Transverse colon (tissue), 4 donors: ENCODE results near the gene MED12L. TPM values are rescaled to one million over a fixed set of nuclear protein-coding genes. Genes with fewer than 3 reads are reported as not detected.
A peak's percentile ranks its signal among the peaks of the same experiment; 100 is the strongest.

Experiments used
- DNase-seq: peaks from one replicate; pipeline ENCODE4 v3.0.0-alpha.2; 2019
- H3K27ac ChIP-seq, 4 donors: fragments of 200-600 bp; sonication (generic); 2 replicates each; pipeline ENCODE4 v1.5.1; 2016 to 2018; ENCODE audit warnings: inconsistent platforms in 4 of 4
- H3K27me3 ChIP-seq: fragments of 200-600 bp; sonication (generic); 2 replicates; pipeline ENCODE4 v1.5.1; 2017; ENCODE audit warnings: inconsistent platforms
- H3K36me3 ChIP-seq, 4 donors: fragments of 200-600 bp; sonication (generic); 2 replicates each; pipeline ENCODE4 v1.5.1; 2017 to 2019; ENCODE audit warnings: inconsistent platforms in 4 of 4
- H3K4me1 ChIP-seq, 4 donors: fragments of 200-600 bp; sonication (generic); 2 replicates each; pipeline ENCODE4 v1.5.1; 2017 to 2020; ENCODE audit warnings: inconsistent platforms in 4 of 4
- H3K4me3 ChIP-seq, 4 donors: fragments of 200-600 bp; sonication (generic); 1 replicate in 1 of 4; 2 replicates in 3 of 4; pipeline versions ENCODE4 v1.5.1 to v1.6.1; 2017 to 2019; ENCODE audit warnings: inconsistent platforms in 4 of 4
- H3K9me3 ChIP-seq, 2 donors: fragments of 200-600 bp; sonication (generic); 2 replicates each; pipeline ENCODE4 v1.5.1; 2017 to 2019; ENCODE audit warnings: inconsistent platforms in 2 of 2
- EP300 ChIP-seq: sonication (generic); formaldehyde crosslinking; IDR thresholded peaks from one replicate; pipeline ENCODE4 v1.6.1; 2017; ENCODE audit warnings: antibody characterized with exemption, low read depth
- POLR2A ChIP-seq: fragments of 450-650 bp; IDR thresholded peaks from one replicate; pipeline ENCODE4 v1.6.1; 2016; ENCODE audit warnings: antibody characterized with exemption, mild to moderate bottlenecking, moderate library complexity
- POLR2AphosphoS5 ChIP-seq, 3 donors: sonication (generic); formaldehyde crosslinking; IDR thresholded peaks; one replicate each; pipeline ENCODE4 v1.6.1; 2016; ENCODE audit warnings: antibody characterized with exemption in 3 of 3
- WGBS, 2 donors: methylation state at CpG; one replicate each; pipeline ENCODE4 v1.1.5; 2018; ENCODE audit warnings: low coverage in 1 of 2; 5-methylcytosine and 5-hydroxymethylcytosine counted together
- in situ Hi-C, 4 donors: fragments of 200-750 bp; cut with MboI; loops; one replicate each; pipeline versions ENCODE4 v1.15.0 to v1.15.1; 2017; ENCODE audit warnings: low sequenced_read_pairs in 3 of 4, low pct_ligation_motif_present in 1 of 4, low pct_unique_long_range_greater_than_20kb in 1 of 4
- intact Hi-C: fragments of 100-400 bp; cut with DNase I; formaldehyde crosslinking; loops from one replicate; pipeline ENCODE4 v1.15.1; 2023; ENCODE audit warnings: low total_unique reads
- total RNA-seq, 4 donors: library from RNA; depleted of rRNA; stranded (reverse); fragments of >200 nt; gene quantifications; one replicate each; pipeline ENCODE4 v1.1.0, GENCODE V29; 2016
- TF ChIP-seq, protein P1 (sequence below), 5 experiments: fragments of 200-600 bp in 3 of 5; fragments of 450-650 bp in 2 of 5; sonication (generic) in 3 of 5; IDR thresholded peaks; 1 replicate in 2 of 5; 2 replicates in 3 of 5; pipeline ENCODE4 v1.5.1; 2016 to 2017; ENCODE audit warnings: antibody characterized with exemption in 5 of 5, inconsistent platforms in 3 of 5, mild to moderate bottlenecking in 2 of 5, moderate library complexity in 1 of 5

MED12L gene
- total RNA-seq, 4 donors from 2014 or later = under 0.01 to 8.6 (median 0.64) TPM

DNA sequence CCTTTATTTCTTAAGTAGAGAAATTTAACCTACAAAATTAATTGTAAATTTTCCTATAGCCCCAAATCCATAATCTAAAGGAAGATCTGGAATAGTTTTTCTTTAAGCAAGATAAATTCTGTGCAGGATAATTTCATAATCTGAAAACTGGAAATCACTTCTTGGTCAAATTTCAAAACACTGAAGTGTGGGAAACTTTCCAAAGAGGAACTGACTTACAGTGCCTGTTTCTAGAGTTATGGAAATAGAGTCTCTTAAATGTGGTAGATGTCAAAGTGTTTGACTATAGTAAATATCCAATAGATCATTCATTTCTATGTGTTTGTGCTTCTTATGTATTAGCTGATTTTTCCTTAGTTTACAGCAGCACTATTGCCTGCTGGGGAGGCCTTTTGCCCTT lies 245.4 kb downstream of the MED12L start:
- no peak overlapping the region for H3K4me3 ChIP-seq
- H3K9me3 ChIP-seq = no peaks in the 10 kb centered on the region
- no peaks in the 10 kb centered on the region for H3K27me3 ChIP-seq
- no peak for DNase-seq
- H3K36me3 ChIP-seq = no peaks in the 10 kb centered on the region
- H3K27ac ChIP-seq = no peak overlapping the region
- in situ Hi-C loops (no loop called here), intact Hi-C loops (no loop called here)
- no peak for TF ChIP-seq POLR2AphosphoS5 (IDR thresholded peaks at IDR 0.05)
- TF ChIP-seq, protein P1, sequence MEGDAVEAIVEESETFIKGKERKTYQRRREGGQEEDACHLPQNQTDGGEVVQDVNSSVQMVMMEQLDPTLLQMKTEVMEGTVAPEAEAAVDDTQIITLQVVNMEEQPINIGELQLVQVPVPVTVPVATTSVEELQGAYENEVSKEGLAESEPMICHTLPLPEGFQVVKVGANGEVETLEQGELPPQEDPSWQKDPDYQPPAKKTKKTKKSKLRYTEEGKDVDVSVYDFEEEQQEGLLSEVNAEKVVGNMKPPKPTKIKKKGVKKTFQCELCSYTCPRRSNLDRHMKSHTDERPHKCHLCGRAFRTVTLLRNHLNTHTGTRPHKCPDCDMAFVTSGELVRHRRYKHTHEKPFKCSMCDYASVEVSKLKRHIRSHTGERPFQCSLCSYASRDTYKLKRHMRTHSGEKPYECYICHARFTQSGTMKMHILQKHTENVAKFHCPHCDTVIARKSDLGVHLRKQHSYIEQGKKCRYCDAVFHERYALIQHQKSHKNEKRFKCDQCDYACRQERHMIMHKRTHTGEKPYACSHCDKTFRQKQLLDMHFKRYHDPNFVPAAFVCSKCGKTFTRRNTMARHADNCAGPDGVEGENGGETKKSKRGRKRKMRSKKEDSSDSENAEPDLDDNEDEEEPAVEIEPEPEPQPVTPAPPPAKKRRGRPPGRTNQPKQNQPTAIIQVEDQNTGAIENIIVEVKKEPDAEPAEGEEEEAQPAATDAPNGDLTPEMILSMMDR (IDR thresholded peaks at IDR 0.05) = no peak
- no peak for TF ChIP-seq POLR2A
- no peak for TF ChIP-seq EP300
- peaks cover 0 to 6% (median 0%) of the 10 kb centered on the region in 4 donors for H3K4me1 ChIP-seq

DNA sequence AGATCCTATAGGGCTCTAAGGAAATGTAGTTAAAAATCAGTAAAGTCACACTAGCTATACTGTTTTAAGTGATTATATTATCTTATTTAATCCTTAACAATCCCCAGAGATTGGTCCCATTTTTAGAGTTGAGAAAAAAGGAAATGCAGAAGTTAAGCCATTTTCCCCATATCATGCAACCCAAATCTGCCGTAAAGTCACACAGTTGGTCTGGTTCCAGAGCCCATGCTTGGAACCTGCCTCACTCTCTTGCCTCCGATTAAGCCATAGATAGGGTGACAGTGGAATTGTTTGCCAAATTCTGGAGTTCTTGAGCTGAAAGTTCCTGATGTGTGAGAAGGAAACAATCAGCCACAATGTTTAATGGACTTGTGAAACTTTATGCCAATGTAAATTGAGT lies 246.2 kb downstream of the MED12L start:
- intact Hi-C loops (no loop called here), in situ Hi-C loops (no loop called here)
- TF ChIP-seq POLR2AphosphoS5 (IDR thresholded peaks at IDR 0.05) (no peak), EP300 (no peak), POLR2A (no peak)
- TF ChIP-seq, protein P1 (IDR thresholded peaks at IDR 0.05) = no peak
- DNase-seq = no peak
- H3K27ac ChIP-seq = no peak overlapping the region
- no peaks in the 10 kb centered on the region for H3K9me3 ChIP-seq
- no peaks in the 10 kb centered on the region for H3K27me3 ChIP-seq
- WGBS, 2 donors = 88 to 91% methylated on average over 1 to 2 of the region's 2 CpGs
- H3K36me3 ChIP-seq = no peaks in the 10 kb centered on the region
- no peak overlapping the region for H3K4me3 ChIP-seq
- peaks cover 0 to 6% (median 0%) of the 10 kb centered on the region in 4 donors for H3K4me1 ChIP-seq

DNA sequence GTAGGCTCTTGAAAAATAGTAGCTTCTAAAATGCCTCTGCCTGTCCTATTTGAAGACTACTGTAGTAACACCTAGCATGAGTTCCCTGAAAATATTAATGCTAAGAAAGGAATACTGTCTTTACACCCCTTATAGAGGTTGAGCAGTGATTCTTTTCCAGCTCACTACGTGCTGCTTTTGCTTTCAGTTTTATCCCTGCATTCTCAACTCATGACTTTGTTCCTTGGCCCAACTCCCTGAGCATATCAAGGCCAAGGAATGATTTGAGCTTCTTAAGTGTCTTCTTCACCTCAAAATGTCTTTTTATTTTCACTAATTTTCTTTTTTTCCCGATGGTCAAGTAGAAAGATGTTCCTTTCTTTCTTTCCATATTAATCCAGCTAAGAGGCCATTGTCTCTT lies 260.4 kb downstream of the MED12L start:
- H3K36me3 ChIP-seq = no peaks in the 10 kb centered on the region
- peak overlapping the region; percentile 34 to 65 (median 50) for H3K27ac ChIP-seq
- TF ChIP-seq POLR2A (no peak), POLR2AphosphoS5 (IDR thresholded peaks at IDR 0.05) (no peak), EP300 (no peak)
- TF ChIP-seq, protein P1 (IDR thresholded peaks at IDR 0.05) = no peak
- 20 to 39% methylated on average over 2 of the region's 2 CpGs for WGBS, 2 donors
- peaks cover 0 to 8% (median 0%) of the 10 kb centered on the region in 4 donors for H3K4me1 ChIP-seq
- peak; percentile 9 for DNase-seq
- in situ Hi-C loops = no loop called here
- H3K27me3 ChIP-seq = no peaks in the 10 kb centered on the region
- intact Hi-C loops = no loop called here
- H3K4me3 ChIP-seq = no peak overlapping the region
- H3K9me3 ChIP-seq = no peaks in the 10 kb centered on the region

DNA sequence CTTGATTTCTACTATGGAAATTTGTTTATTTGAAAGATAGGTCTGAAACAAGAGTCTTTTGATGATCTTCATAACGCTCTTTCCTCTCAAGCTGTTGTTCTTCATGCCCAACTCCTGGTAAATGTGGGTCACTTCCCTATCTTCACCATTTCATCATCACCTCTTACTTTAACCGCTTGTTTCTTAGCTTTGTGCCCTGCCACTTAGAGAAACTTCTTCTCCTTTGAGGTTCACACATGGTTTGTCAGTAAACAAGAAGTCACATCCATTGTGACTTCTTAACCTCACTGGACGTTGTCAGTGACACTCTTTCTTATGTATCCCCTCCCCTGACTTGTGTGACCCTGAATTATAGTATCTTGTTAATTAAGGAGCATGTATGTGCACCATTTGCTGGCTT lies 260.8 kb downstream of the MED12L start:
- Histone ChIP-seq H3K4me3 (no peak overlapping the region), H3K4me1 (peaks cover 0 to 8% (median 0%) of the 10 kb centered on the region in 4 donors), H3K9me3 (no peaks in the 10 kb centered on the region), H3K36me3 (no peaks in the 10 kb centered on the region), H3K27me3 (no peaks in the 10 kb centered on the region), H3K27ac (peak overlapping the region in 3 of 4 donors; percentile 36 to 65 (median 63))
- in situ Hi-C loops = no loop called here
- WGBS, 2 donors = 67 to 78% methylated on average over 3 of the region's 3 CpGs
- DNase-seq = no peak
- intact Hi-C loops = no loop called here
- TF ChIP-seq EP300 = no peak
- TF ChIP-seq, protein P1 (IDR thresholded peaks at IDR 0.05) = no peak
